B cell (primary cell): ENCODE results near the gene MUC20. TPM values are rescaled to one million over a fixed set of nuclear protein-coding genes. Genes with fewer than 3 reads are reported as not detected.

Source experiments
- ATAC-seq: fragments of 200-7000 bp; cut with Tn5 transposase; one replicate; pipeline ENCODE4 v1.10.0; 2021; ENCODE audit warnings: low read depth, mild to moderate bottlenecking, moderate number of reproducible peaks, moderate library complexity
- CTCF ChIA-PET: fragments of 350-600 bp; sonication (Branson Sonifier 250); formaldehyde crosslinking; loops from one replicate; lab custom pipeline; 2021; ENCODE audit warnings: antibody characterized with exemption, inconsistent platforms; lab: Charles Lee
- POLR2A ChIA-PET: fragments of 350-600 bp; sonication (Branson Sonifier 250); formaldehyde crosslinking; loops from one replicate; lab custom pipeline; 2021; ENCODE audit warnings: antibody characterized with exemption; lab: Charles Lee
- DNase-seq: peaks from one replicate; pipeline ENCODE4 v3.0.0; 2013
- H2AFZ ChIP-seq: 2 replicates; pipeline ENCODE4 v1.6.1; 2012; ENCODE audit warnings: mild to moderate bottlenecking, low read depth, low read length; ENCODE audit not compliant: insufficient read depth, poor library complexity, severe bottlenecking
- H3K27ac ChIP-seq, 2 donors: 1 replicate in 1 of 2; 2 replicates in 1 of 2; pipeline ENCODE4 v1.5.1; 2012 to 2013; ENCODE audit warnings: low read length in 2 of 2, mild to moderate bottlenecking in 2 of 2, moderate library complexity in 1 of 2
- H3K27me3 ChIP-seq, 4 experiments: fragments of 200-600 bp in 1 of 4; sonication (generic) in 1 of 4; replicated peaks in 1 of 4; 1 replicate in 2 of 4; 2 replicates in 2 of 4; pipeline versions ENCODE4 v1.6.1 to v1.7.0; 2013 to 2016; ENCODE audit warnings: low read length in 3 of 4, mild to moderate bottlenecking in 2 of 4, mixed read lengths in 1 of 4, moderate library complexity in 1 of 4; ENCODE audit not compliant: insufficient read depth in 4 of 4, control insufficient read depth in 3 of 4; ENCODE audit errors: control extremely low read depth in 1 of 4
- H3K36me3 ChIP-seq, 2 experiments: replicated peaks in 1 of 2; 1 replicate in 1 of 2; 2 replicates in 1 of 2; pipeline versions ENCODE4 v1.6.1 to v1.7.1; 2013; ENCODE audit warnings: low read length in 1 of 2; ENCODE audit not compliant: insufficient read depth in 2 of 2, control insufficient read depth in 1 of 2; ENCODE audit errors: control extremely low read depth in 1 of 2, extremely low read depth in 1 of 2
- H3K4me1 ChIP-seq, 2 donors: fragments of 200-600 bp in 1 of 2; sonication (generic) in 1 of 2; 1 replicate in 1 of 2; 2 replicates in 1 of 2; pipeline versions ENCODE4 v1.5.1 to v1.6.1; 2013 to 2017; ENCODE audit warnings: low read length in 2 of 2; ENCODE audit not compliant: control insufficient read depth in 2 of 2, insufficient read depth in 2 of 2
- H3K4me2 ChIP-seq: replicated peaks from 2 replicates; pipeline ENCODE3; 2012; ENCODE audit warnings: mild to moderate bottlenecking, low read depth, low read length; ENCODE audit not compliant: poor library complexity, severe bottlenecking
- H3K4me3 ChIP-seq, 5 experiments: fragments of 200-600 bp in 1 of 5; sonication (generic) in 1 of 5; 1 replicate in 3 of 5; 2 replicates in 2 of 5; pipeline versions ENCODE4 v1.5.1 to v1.7.0; 2011 to 2016; ENCODE audit warnings: low read length in 4 of 5, mild to moderate bottlenecking in 4 of 5, low read depth in 2 of 5, control low read depth in 1 of 5, moderate library complexity in 1 of 5; ENCODE audit not compliant: insufficient read depth in 1 of 5; ENCODE audit errors: control extremely low read depth in 1 of 5, extremely low read depth in 1 of 5
- H3K79me2 ChIP-seq: fragments of 200-600 bp; sonication (generic); one replicate; pipeline ENCODE4 v1.6.0; 2016; ENCODE audit warnings: low read length; ENCODE audit not compliant: control insufficient read depth, insufficient read depth
- H3K9ac ChIP-seq: fragments of 200-600 bp; sonication (generic); 2 replicates; pipeline ENCODE4 v1.6.1; 2017; ENCODE audit warnings: mild to moderate bottlenecking, low read length, moderate library complexity
- H3K9me3 ChIP-seq, 3 donors: one replicate each; pipeline versions ENCODE4 v1.6.1 to v1.7.1; 2013; ENCODE audit warnings: low read length in 2 of 3; ENCODE audit not compliant: control insufficient read depth in 2 of 3, insufficient read depth in 1 of 3; ENCODE audit errors: control extremely low read depth in 1 of 3
- H4K20me1 ChIP-seq: 2 replicates; pipeline ENCODE4 v1.6.0; 2012; ENCODE audit warnings: mild to moderate bottlenecking, low read length; ENCODE audit not compliant: insufficient read depth, control insufficient read depth, poor library complexity, severe bottlenecking
- H3K27ac Mint-ChIP-seq: one replicate; pipeline ENCODE4 v1.8.0; 2021; ENCODE audit warnings: mixed read lengths
- H3K27me3 Mint-ChIP-seq: one replicate; pipeline ENCODE4 v1.8.0; 2021; ENCODE audit warnings: mixed read lengths
- H3K4me1 Mint-ChIP-seq: one replicate; pipeline ENCODE4 v1.8.0; 2021; ENCODE audit warnings: mixed read lengths
- H3K4me3 Mint-ChIP-seq: one replicate; pipeline ENCODE4 v1.8.0; 2021; ENCODE audit warnings: mixed read lengths
- H3K9me3 Mint-ChIP-seq: one replicate; pipeline ENCODE4 v1.8.0; 2022; ENCODE audit warnings: mixed read lengths; ENCODE audit not compliant: insufficient read depth
- CTCF ChIP-seq: fragments of 200-600 bp; IDR thresholded peaks from one replicate; pipeline ENCODE4 v1.8.0; 2022; ENCODE audit warnings: antibody characterized with exemption, mild to moderate bottlenecking
- EZH2 ChIP-seq: IDR thresholded peaks from 2 replicates; pipeline ENCODE4 v1.6.1; 2012; ENCODE audit warnings: borderline replicate concordance, low read depth, mild to moderate bottlenecking, moderate library complexity, low read length; ENCODE audit not compliant: insufficient read depth, poor library complexity, severe bottlenecking
- WGBS: methylation state at CpG from one replicate; pipeline ENCODE4 v1.1.5; 2013; ENCODE audit warnings: missing lambda C conversion rate; ENCODE audit not compliant: insufficient coverage; 5-methylcytosine and 5-hydroxymethylcytosine counted together
- intact Hi-C: fragments of 100-400 bp; cut with micrococcal nuclease; formaldehyde crosslinking; loops from one replicate; pipeline ENCODE4 v1.10.0; 2022
- polyA plus RNA-seq: library from polyadenylated mRNA; depleted of rRNA; stranded (reverse); fragments of >200 nt; gene quantifications from 2 replicates; pipeline ENCODE4 v1.2.3, GENCODE V29; 2012
- total RNA-seq, 2 donors: library from RNA; stranded (reverse); fragments of 120-200 nt in 1 of 2; gene quantifications; 1 replicate in 1 of 2; 2 replicates in 1 of 2; pipeline versions ENCODE4 v1.2.3 to v1.2.4, GENCODE V29; 2013 to 2022

Gene MUC20
- total and polyA plus RNA-seq, 2 donors (not counting 1 experiment from before 2014, with no cell fraction given), result 11.0 to 15.6 TPM

GRCh38 chr3:195744437-195744836 lies 23.7 kb downstream of the MUC20 start:
- no peak overlapping the region for H2AFZ ChIP-seq
- no peak overlapping the region for H3K4me2 ChIP-seq
- no peaks in the 10 kb centered on the region for H3K79me2 ChIP-seq
- DNase-seq (no peak), ATAC-seq (no peak)
- peaks cover 0 to 18% (median 0%) of the 10 kb centered on the region in 3 donors for H3K9me3 ChIP-seq
- Mint-ChIP-seq H3K4me1 (peaks cover 15% of the 10 kb centered on the region), H3K4me3 (no peak overlapping the region), H3K27ac (no peak overlapping the region), H3K9me3 (no peaks in the 10 kb centered on the region), H3K27me3 (peaks cover 15% of the 10 kb centered on the region)
- H3K4me1 ChIP-seq, result peaks cover 3 to 5% of the 10 kb centered on the region in 2 donors
- ChIA-PET CTCF (interaction anchor here (2.5 kb wide), 1 partner anchor 17 kb away, joined by 11 read pairs; no protein-coding TSS in a partner anchor), POLR2A (no interaction called here)
- H3K36me3 ChIP-seq, result no peaks in the 10 kb centered on the region
- H3K27ac ChIP-seq, result no peak overlapping the region
- H3K27me3 ChIP-seq, result peaks cover 0 to 21% (median 1%) of the 10 kb centered on the region in 4 experiments
- H4K20me1 ChIP-seq, result no peaks in the 10 kb centered on the region
- intact Hi-C loops, result loop anchor here (1.0 kb wide), 1 partner anchor 14 kb away; no protein-coding TSS in a partner anchor
- no peak overlapping the region for H3K9ac ChIP-seq
- TF ChIP-seq CTCF, result no peak
- TF ChIP-seq EZH2, result no peak
- 83% methylated on average over 3 of the region's 4 CpGs for WGBS
- no peak overlapping the region for H3K4me3 ChIP-seq

GRCh38 chr3:195746346-195746745 lies 25.6 kb downstream of the MUC20 start:
- intact Hi-C loops, result no loop called here
- H2AFZ ChIP-seq, result no peak overlapping the region
- H3K4me3 Mint-ChIP-seq, result no peak overlapping the region
- no peaks in the 10 kb centered on the region for H3K79me2 ChIP-seq
- H3K9me3 Mint-ChIP-seq, result no peaks in the 10 kb centered on the region
- H3K27ac ChIP-seq, result no peak overlapping the region
- POLR2A ChIA-PET, result no interaction called here
- no peak overlapping the region for H3K27ac Mint-ChIP-seq
- no peak overlapping the region for H3K9ac ChIP-seq
- peaks cover 0 to 23% (median 1%) of the 10 kb centered on the region in 4 experiments for H3K27me3 ChIP-seq
- DNase-seq (no peak), ATAC-seq (no peak)
- CTCF ChIA-PET, result interaction anchor here (2.5 kb wide), 1 partner anchor 19 kb away, joined by 11 read pairs; no protein-coding TSS in a partner anchor
- H3K9me3 ChIP-seq, result peaks cover 0 to 15% (median 0%) of the 10 kb centered on the region in 3 donors
- H3K4me1 Mint-ChIP-seq, result peaks cover 15% of the 10 kb centered on the region
- WGBS, result 91% methylated on average over 7 of the region's 8 CpGs
- TF ChIP-seq EZH2 (no peak), CTCF (no peak)
- peaks cover 3 to 5% of the 10 kb centered on the region in 2 donors for H3K4me1 ChIP-seq
- no peak overlapping the region for H3K4me3 ChIP-seq
- no peak overlapping the region for H3K4me2 ChIP-seq
- no peaks in the 10 kb centered on the region for H3K36me3 ChIP-seq
- no peaks in the 10 kb centered on the region for H4K20me1 ChIP-seq
- H3K27me3 Mint-ChIP-seq, result peaks cover 16% of the 10 kb centered on the region
